ENCODE measurements around the gene CD63. TPM values are rescaled to one million over a fixed set of nuclear protein-coding genes. Genes with fewer than 3 reads are reported as not detected.

The CD63 gene
- total and polyA plus RNA-seq, 2 donors (not counting 1 experiment from before 2014, with no cell fraction given), result 2,890 to 3,424 TPM

DNA sequence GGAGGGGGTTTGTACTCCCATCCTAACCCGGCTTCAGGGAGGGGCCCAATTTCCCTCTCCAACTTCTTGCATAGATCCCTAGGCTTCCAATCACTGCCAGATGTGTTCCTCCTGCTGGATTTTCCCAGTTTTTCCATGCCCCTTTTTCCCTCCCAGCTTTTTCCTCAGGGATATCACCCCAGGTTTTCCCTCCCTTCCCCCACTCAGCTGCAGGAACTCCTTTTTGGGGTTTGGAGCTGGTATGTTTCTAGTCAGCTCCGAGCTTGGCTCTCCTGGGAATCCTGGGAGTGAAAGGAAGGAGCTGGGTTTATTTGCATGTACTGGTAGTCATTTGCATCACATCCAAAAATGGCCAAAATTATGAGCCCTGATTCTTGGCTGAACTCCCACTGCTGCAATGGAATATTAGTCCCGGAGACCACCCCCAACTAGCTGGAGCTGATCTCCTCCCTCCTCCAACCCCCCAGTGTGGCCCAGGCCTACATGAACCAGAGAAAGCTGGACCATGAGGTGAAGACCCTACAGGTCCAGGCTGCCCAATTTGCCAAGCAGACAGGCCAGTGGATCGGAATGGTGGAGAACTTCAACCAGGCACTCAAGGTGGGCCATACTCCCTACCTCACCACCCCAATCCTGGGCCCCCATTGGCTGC lies 10.1 kb downstream of the CD63 start:
- TF ChIP-seq, protein P1, sequence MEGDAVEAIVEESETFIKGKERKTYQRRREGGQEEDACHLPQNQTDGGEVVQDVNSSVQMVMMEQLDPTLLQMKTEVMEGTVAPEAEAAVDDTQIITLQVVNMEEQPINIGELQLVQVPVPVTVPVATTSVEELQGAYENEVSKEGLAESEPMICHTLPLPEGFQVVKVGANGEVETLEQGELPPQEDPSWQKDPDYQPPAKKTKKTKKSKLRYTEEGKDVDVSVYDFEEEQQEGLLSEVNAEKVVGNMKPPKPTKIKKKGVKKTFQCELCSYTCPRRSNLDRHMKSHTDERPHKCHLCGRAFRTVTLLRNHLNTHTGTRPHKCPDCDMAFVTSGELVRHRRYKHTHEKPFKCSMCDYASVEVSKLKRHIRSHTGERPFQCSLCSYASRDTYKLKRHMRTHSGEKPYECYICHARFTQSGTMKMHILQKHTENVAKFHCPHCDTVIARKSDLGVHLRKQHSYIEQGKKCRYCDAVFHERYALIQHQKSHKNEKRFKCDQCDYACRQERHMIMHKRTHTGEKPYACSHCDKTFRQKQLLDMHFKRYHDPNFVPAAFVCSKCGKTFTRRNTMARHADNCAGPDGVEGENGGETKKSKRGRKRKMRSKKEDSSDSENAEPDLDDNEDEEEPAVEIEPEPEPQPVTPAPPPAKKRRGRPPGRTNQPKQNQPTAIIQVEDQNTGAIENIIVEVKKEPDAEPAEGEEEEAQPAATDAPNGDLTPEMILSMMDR (conservative IDR thresholded peaks at IDR 0.05 in 1 of 2, IDR thresholded peaks at IDR 0.05 in 1 of 2; ENCODE audit: low read depth in 1 of 2, low read length in 2 of 2), result no peak
- peaks cover 6% of the 10 kb centered on the region for H3K79me2 ChIP-seq (ENCODE audit: control insufficient read depth, insufficient read depth, low read length)
- peak overlapping the region; percentile 90 for H3K27ac ChIP-seq (ENCODE audit: insufficient read depth, low read length)
- no peaks in the 10 kb centered on the region for H3K9me3 ChIP-seq (ENCODE audit: control insufficient read depth, insufficient read depth, low read depth, low read length)
- peak overlapping the region in 2 of 4 experiments; percentile 0 to 19 for H3K4me3 ChIP-seq (replicated peaks in 1 of 4; ENCODE audit: control extremely low read depth in 1 of 4, insufficient read depth in 1 of 4, low read depth in 3 of 4, low read length in 4 of 4)
- no peak for DNase-seq (ENCODE audit: low read depth in 2 of 2)
- no peak overlapping the region for H2AFZ ChIP-seq (ENCODE audit: low read length)
- H3K9ac ChIP-seq (ENCODE audit: insufficient read depth, low read length), result no peak overlapping the region
- H3K36me3 ChIP-seq (ENCODE audit: control insufficient read depth, insufficient read depth, low read length), result peaks cover 4% of the 10 kb centered on the region
- no peaks in the 10 kb centered on the region for H3K27me3 ChIP-seq (ENCODE audit: control insufficient read depth, insufficient read depth, low read length)
- peak overlapping the region; percentile 25 for H3K4me2 ChIP-seq (ENCODE audit: extremely low read depth, insufficient read depth, low read length)
- H4K20me1 ChIP-seq (ENCODE audit: control insufficient read depth, extremely low read depth, insufficient read depth, low read length), result no peaks in the 10 kb centered on the region
- peaks cover 51% of the 10 kb centered on the region for H3K4me1 ChIP-seq (ENCODE audit: control insufficient read depth, extremely low read depth, insufficient read depth, low read length)

DNA sequence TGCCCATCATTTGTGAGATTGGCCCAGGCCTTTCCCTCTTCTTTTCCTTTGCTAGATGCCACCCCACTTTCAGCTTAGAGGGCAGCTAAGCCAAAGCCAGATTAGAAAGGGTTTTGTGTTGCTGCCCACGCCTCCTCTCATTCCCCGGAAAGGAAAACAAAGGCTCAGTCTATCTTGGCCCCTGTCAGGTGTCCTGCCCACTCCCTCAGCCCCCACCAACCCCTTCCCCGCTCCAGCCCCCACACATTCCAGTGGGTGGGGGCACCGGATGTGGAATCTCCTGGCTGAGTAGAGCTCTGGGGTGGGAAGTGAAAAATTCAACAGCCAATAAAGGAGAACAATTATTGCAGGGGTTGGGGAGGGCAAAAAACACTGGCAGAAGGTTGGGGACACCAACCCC lies 10.8 kb downstream of the CD63 start:
- H3K79me2 ChIP-seq (ENCODE audit: control insufficient read depth, insufficient read depth, low read length), result peaks cover 4% of the 10 kb centered on the region
- H3K9me3 ChIP-seq (ENCODE audit: control insufficient read depth, insufficient read depth, low read depth, low read length), result no peaks in the 10 kb centered on the region
- H3K4me2 ChIP-seq (ENCODE audit: extremely low read depth, insufficient read depth, low read length), result peak overlapping the region; percentile 33
- TF ChIP-seq, protein P1 (conservative IDR thresholded peaks at IDR 0.05 in 1 of 2, IDR thresholded peaks at IDR 0.05 in 1 of 2; ENCODE audit: low read depth in 1 of 2, low read length in 2 of 2), result no peak
- no peak for TF ChIP-seq EZH2 (IDR thresholded peaks at IDR 0.05; ENCODE audit: low read length, missing control alignments)
- H3K36me3 ChIP-seq (ENCODE audit: control insufficient read depth, insufficient read depth, low read length), result no peaks in the 10 kb centered on the region
- H3K27ac ChIP-seq (ENCODE audit: insufficient read depth, low read length), result peak overlapping the region; percentile 90
- no peaks in the 10 kb centered on the region for H4K20me1 ChIP-seq (ENCODE audit: control insufficient read depth, extremely low read depth, insufficient read depth, low read length)
- H3K9ac ChIP-seq (ENCODE audit: insufficient read depth, low read length), result no peak overlapping the region
- peaks cover 53% of the 10 kb centered on the region for H3K4me1 ChIP-seq (ENCODE audit: control insufficient read depth, extremely low read depth, insufficient read depth, low read length)
- DNase-seq (ENCODE audit: low read depth in 2 of 2), result peak in 1 of 2 donors; percentile 62
- no peak overlapping the region for H2AFZ ChIP-seq (ENCODE audit: low read length)
- H3K4me3 ChIP-seq (replicated peaks in 1 of 4; ENCODE audit: control extremely low read depth in 1 of 4, insufficient read depth in 1 of 4, low read depth in 3 of 4, low read length in 4 of 4), result peak overlapping the region in 2 of 4 experiments; percentile 15 to 19
- no peaks in the 10 kb centered on the region for H3K27me3 ChIP-seq (ENCODE audit: control insufficient read depth, insufficient read depth, low read length)

DNA sequence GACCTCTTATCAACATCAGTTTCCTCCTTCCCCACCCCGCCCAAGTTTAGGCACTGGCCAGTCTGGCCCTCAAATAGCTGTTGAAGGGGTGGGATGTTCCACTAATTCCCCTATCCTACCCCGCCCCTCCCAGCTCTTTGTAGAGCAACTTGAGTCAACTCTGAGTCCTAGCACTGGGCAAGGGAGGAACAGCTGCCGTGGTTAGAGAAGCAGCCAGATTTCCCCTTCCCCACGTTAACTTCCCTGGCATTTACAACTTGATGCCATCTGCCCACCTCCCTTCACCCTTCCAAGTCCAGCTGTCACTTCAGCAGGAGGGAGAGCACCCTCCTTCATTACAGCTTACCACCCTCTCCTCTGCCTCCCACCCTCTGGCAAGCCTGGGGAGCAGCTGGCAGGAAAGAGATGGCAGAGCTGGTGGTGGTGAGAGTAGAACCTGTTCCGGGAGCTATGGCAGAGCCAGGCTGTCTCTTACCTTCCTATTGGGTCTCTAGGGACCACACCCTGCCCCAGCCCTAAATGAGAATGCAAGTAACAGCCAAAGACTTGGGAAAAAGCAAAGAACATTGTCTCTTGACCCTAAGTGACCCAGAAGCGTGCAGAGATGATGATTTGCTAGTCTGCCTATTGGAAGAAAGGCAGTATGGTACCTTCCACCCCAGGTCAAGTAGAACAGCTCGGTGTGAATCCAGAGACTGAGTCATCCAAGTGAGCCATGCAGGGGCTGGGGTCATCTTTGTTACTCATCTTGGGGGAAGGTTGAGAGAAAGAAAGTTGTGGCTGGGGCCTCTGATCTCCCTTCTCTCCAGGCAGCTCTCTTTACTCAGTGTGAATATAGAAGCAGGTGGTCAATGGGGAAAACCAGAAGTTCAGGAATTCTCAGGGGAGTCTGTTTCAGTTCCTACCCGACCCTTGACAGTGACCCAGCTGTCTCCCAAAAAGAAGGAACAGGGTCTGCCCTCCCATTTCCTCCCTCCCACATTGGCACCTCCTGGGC lies 11.5 kb downstream of the CD63 start:
- Histone ChIP-seq H3K27ac (ENCODE audit: insufficient read depth, low read length) (peak overlapping the region; percentile 90), H3K9ac (ENCODE audit: insufficient read depth, low read length) (peak overlapping the region; percentile 47), H2AFZ (ENCODE audit: low read length) (no peak overlapping the region), H3K4me2 (ENCODE audit: extremely low read depth, insufficient read depth, low read length) (peak overlapping the region; percentile 81), H3K4me3 (replicated peaks in 1 of 4; ENCODE audit: control extremely low read depth in 1 of 4, insufficient read depth in 1 of 4, low read depth in 3 of 4, low read length in 4 of 4) (peak overlapping the region; percentile 53 to 77 (median 66)), H3K79me2 (ENCODE audit: control insufficient read depth, insufficient read depth, low read length) (peaks cover 4% of the 10 kb centered on the region), H3K4me1 (ENCODE audit: control insufficient read depth, extremely low read depth, insufficient read depth, low read length) (peaks cover 60% of the 10 kb centered on the region), H3K27me3 (ENCODE audit: control insufficient read depth, insufficient read depth, low read length) (no peaks in the 10 kb centered on the region), H3K9me3 (ENCODE audit: control insufficient read depth, insufficient read depth, low read depth, low read length) (no peaks in the 10 kb centered on the region), H3K36me3 (ENCODE audit: control insufficient read depth, insufficient read depth, low read length) (no peaks in the 10 kb centered on the region), H4K20me1 (ENCODE audit: control insufficient read depth, extremely low read depth, insufficient read depth, low read length) (no peaks in the 10 kb centered on the region)
- TF ChIP-seq, protein P1 (conservative IDR thresholded peaks at IDR 0.05 in 1 of 2, IDR thresholded peaks at IDR 0.05 in 1 of 2; ENCODE audit: low read depth in 1 of 2, low read length in 2 of 2), result no peak
- TF ChIP-seq EZH2 (IDR thresholded peaks at IDR 0.05; ENCODE audit: low read length, missing control alignments), result no peak
- DNase-seq (ENCODE audit: low read depth in 2 of 2), result peak; percentile 49 to 85
